Measurements from ENCODE around the gene OLA1. TPM values are rescaled to one million over a fixed set of nuclear protein-coding genes. Genes with fewer than 3 reads are reported as not detected.
A peak's percentile ranks its signal among the peaks of the same experiment; 100 is the strongest.

Gene OLA1
- total RNA-seq, 1 donor from 2014 or later: 104 TPM

GRCh38 chr2:174142290-174142689 is 106.0 kb downstream of the OLA1 start:
- DNase-seq (ENCODE audit: low read depth): no peak
- no peak for TF ChIP-seq CTCF (conservative IDR thresholded peaks at IDR 0.05; ENCODE audit: low read depth, low read length)
- no peak overlapping the region for H3K4me3 ChIP-seq (ENCODE audit: low read depth, low read length)

DNA sequence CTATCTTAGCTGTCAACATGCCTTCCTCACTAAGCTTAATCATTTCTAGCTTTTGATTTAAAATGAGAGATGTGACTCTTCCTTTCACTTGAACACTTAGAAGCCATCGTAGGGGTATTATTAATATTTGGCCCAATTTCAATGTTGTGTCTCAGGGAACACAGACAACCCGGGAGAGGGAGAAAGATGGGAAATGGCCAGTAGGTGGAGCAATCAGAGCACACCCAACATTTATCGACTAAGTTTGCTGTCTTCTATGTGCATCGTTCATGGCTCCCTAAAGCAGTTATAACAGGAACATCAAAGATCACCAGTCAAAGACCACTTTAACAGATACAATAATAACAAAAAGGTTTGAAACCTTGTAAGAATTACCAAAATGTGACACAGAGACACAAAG is 110.2 kb downstream of the OLA1 start:
- no peak for DNase-seq (ENCODE audit: low read depth)
- TF ChIP-seq CTCF (conservative IDR thresholded peaks at IDR 0.05; ENCODE audit: low read depth, low read length): peak; percentile 31
- H3K4me3 ChIP-seq (ENCODE audit: low read depth, low read length): no peak overlapping the region

GRCh38 chr2:174135981-174136380 is 112.4 kb downstream of the OLA1 start:
- no peak for DNase-seq (ENCODE audit: low read depth)
- no peak for TF ChIP-seq CTCF (conservative IDR thresholded peaks at IDR 0.05; ENCODE audit: low read depth, low read length)

GRCh38 chr2:174125090-174125489 is 123.2 kb downstream of the OLA1 start:
- no peak overlapping the region for H3K4me3 ChIP-seq (ENCODE audit: low read depth, low read length)
- DNase-seq (ENCODE audit: low read depth): no peak
- no peak for TF ChIP-seq CTCF (conservative IDR thresholded peaks at IDR 0.05; ENCODE audit: low read depth, low read length)

More at GRCh38 chr2:174135981-174136380, 112.4 kb downstream of the OLA1 start:
- no peak overlapping the region for H3K4me3 ChIP-seq (ENCODE audit: low read depth, low read length)

DNA sequence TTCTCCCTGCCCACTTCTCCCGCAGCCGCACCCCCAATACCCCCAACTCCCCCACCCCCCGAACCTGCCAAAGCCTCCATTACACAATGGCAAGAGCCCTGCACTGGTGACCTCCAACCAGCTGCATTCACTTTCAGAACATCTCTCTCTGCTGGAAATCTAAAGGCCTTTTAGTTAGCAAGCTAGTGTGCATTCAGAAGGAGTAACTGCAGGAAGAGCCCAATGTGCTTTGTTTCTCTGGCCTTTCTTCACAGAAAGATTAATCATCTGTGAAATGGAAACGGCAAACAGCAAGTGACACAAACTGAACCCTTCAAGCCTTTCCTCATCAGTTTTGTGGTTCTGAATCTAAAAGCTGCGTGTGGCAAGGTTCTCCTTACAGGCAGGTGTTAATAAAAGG is 124.2 kb downstream of the OLA1 start:
- TF ChIP-seq CTCF (conservative IDR thresholded peaks at IDR 0.05; ENCODE audit: low read depth, low read length): no peak
- DNase-seq (ENCODE audit: low read depth): no peak

GRCh38 chr2:174122185-174122584 is 126.1 kb downstream of the OLA1 start:
- no peak overlapping the region for H3K4me3 ChIP-seq (ENCODE audit: low read depth, low read length)
- no peak for TF ChIP-seq CTCF (conservative IDR thresholded peaks at IDR 0.05; ENCODE audit: low read depth, low read length)
- DNase-seq (ENCODE audit: low read depth): no peak

More for the DNA sequence above, 124.2 kb downstream of the OLA1 start:
- no peak overlapping the region for H3K4me3 ChIP-seq (ENCODE audit: low read depth, low read length)

DNA sequence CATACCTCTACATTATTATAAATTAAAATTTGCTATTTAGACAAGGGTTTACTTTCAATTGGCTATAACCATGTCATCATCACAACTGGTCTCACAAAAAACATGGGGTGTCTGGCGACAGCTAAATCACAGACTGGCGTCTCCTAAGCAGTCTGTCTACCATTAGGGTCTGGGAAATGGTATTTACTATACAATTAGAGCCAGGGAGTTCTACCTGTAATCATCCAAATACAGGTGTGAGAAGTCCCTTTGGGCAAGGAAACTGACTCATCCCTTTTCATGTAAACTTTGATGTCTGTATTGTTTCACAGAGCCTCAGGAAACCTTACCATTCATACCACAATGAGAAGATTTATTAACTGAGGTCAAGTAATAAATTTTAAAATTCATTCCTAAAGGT is 126.7 kb downstream of the OLA1 start:
- no peak overlapping the region for H3K4me3 ChIP-seq (ENCODE audit: low read depth, low read length)
- DNase-seq (ENCODE audit: low read depth): no peak
- TF ChIP-seq CTCF (conservative IDR thresholded peaks at IDR 0.05; ENCODE audit: low read depth, low read length): no peak

Measured in epithelial cell of proximal tubule (primary cell).